Measurements from ENCODE around the gene NINL. TPM values are rescaled to one million over a fixed set of nuclear protein-coding genes. Genes with fewer than 3 reads are reported as not detected.

Gene NINL
- total RNA-seq, 1 experiment from 2014 or later: 7.2 TPM

DNA sequence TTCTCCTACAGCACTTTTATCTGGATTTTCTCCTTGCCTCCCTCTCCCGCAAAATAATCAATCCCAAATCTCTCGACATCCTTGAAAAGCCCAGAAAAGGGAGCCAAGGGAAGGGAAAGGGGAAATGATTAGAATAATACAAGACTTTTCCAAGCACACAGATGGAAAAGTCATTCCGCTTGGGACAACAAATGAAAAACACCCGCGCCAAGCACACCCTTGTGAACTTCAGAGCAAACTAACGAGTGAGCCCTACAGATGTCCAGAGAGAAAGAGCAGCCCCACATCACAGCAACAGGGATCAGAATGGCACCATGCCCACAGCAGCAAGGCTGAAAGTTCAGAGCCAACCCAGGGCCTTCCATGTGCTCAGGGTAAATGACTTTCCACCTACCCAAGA is 49.6 kb downstream of the NINL start:
- H3K4me2 ChIP-seq (ENCODE audit: low read length): no peak overlapping the region
- no peak overlapping the region for H3K9ac ChIP-seq (ENCODE audit: low read length)
- H3K27me3 ChIP-seq (ENCODE audit: insufficient read depth, low read length): no peaks in the 10 kb centered on the region
- TF ChIP-seq, protein P1, sequence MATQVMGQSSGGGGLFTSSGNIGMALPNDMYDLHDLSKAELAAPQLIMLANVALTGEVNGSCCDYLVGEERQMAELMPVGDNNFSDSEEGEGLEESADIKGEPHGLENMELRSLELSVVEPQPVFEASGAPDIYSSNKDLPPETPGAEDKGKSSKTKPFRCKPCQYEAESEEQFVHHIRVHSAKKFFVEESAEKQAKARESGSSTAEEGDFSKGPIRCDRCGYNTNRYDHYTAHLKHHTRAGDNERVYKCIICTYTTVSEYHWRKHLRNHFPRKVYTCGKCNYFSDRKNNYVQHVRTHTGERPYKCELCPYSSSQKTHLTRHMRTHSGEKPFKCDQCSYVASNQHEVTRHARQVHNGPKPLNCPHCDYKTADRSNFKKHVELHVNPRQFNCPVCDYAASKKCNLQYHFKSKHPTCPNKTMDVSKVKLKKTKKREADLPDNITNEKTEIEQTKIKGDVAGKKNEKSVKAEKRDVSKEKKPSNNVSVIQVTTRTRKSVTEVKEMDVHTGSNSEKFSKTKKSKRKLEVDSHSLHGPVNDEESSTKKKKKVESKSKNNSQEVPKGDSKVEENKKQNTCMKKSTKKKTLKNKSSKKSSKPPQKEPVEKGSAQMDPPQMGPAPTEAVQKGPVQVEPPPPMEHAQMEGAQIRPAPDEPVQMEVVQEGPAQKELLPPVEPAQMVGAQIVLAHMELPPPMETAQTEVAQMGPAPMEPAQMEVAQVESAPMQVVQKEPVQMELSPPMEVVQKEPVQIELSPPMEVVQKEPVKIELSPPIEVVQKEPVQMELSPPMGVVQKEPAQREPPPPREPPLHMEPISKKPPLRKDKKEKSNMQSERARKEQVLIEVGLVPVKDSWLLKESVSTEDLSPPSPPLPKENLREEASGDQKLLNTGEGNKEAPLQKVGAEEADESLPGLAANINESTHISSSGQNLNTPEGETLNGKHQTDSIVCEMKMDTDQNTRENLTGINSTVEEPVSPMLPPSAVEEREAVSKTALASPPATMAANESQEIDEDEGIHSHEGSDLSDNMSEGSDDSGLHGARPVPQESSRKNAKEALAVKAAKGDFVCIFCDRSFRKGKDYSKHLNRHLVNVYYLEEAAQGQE (IDR thresholded peaks at IDR 0.05; ENCODE audit: low read depth): no peak
- TF ChIP-seq CBX3 (IDR thresholded peaks at IDR 0.05; ENCODE audit: low read depth): no peak
- TF ChIP-seq TCF7L2 (IDR thresholded peaks at IDR 0.05; ENCODE audit: borderline replicate concordance, extremely low read depth, insufficient read depth, insufficient read length): no peak
- H4K20me1 ChIP-seq (ENCODE audit: insufficient read depth): no peaks in the 10 kb centered on the region
- no peak overlapping the region for H3K4me3 ChIP-seq (replicated peaks in 1 of 2; ENCODE audit: low read depth in 1 of 2, low read length in 2 of 2)
- no peaks in the 10 kb centered on the region for H3K9me2 ChIP-seq (ENCODE audit: insufficient read depth)
- RAD21 ChIA-PET (ENCODE audit: low non-redundant PET in 1 of 2, low total read pairs in 2 of 2, uncharacterized antibody in 2 of 2, unreplicated experiment in 2 of 2): no interaction called here
- CTCF ChIA-PET: no interaction called here
- no peak overlapping the region for H3K27ac ChIP-seq (ENCODE audit: low read depth, low read length)
- DNase-seq (ENCODE audit: low read depth, low spot score) (no peak), ATAC-seq (no peak)
- H2AFZ ChIP-seq (ENCODE audit: low read depth, low read length, poor library complexity, severe bottlenecking): no peak overlapping the region
- no peaks in the 10 kb centered on the region for H3K79me2 ChIP-seq (ENCODE audit: insufficient read depth, low read length)
- POLR2A ChIA-PET: no interaction called here
- H3K36me3 ChIP-seq (ENCODE audit: control insufficient read depth in 1 of 2, insufficient read depth in 2 of 2, low read length in 2 of 2): no peaks in the 10 kb centered on the region
- intact Hi-C loops (cut with micrococcal nuclease): no loop called here
- H3K9me3 ChIP-seq (ENCODE audit: control insufficient read depth in 1 of 2, insufficient read depth in 1 of 2, low read depth in 1 of 2, low read length in 2 of 2): no peaks in the 10 kb centered on the region
- BruUV-seq (replicated peaks): no TSS peak
- H3K4me1 ChIP-seq (ENCODE audit: control insufficient read depth in 1 of 2, insufficient read depth in 2 of 2, low read length in 2 of 2): peaks cover 0 to 16% of the 10 kb centered on the region in 2 experiments; a peak in 2 of 4 replicates

DNA sequence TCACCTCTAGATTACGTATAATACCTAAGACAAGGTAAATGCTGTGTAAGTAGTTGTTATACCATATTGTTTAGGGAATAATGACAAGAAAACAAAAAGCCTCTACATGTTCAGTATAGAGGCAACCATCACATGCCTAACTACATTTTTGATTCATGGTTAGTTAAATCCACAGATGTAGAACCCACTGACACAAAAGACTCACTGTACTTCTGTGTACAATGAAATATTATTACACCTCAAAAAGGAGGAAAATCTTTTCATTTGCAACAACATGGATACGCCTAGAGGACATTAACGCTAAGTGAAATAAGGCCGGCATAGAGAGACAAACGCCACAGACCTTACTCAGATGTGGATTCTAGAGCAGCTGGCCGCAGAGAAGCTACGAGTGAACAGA is 50.5 kb downstream of the NINL start:
- H3K4me2 ChIP-seq (ENCODE audit: low read length): no peak overlapping the region
- no peaks in the 10 kb centered on the region for H3K36me3 ChIP-seq (ENCODE audit: control insufficient read depth in 1 of 2, insufficient read depth in 2 of 2, low read length in 2 of 2)
- H3K9me2 ChIP-seq (ENCODE audit: insufficient read depth): no peaks in the 10 kb centered on the region
- no peak overlapping the region for H3K27ac ChIP-seq (ENCODE audit: low read depth, low read length)
- H3K9me3 ChIP-seq (ENCODE audit: control insufficient read depth in 1 of 2, insufficient read depth in 1 of 2, low read depth in 1 of 2, low read length in 2 of 2): no peaks in the 10 kb centered on the region
- H3K27me3 ChIP-seq (ENCODE audit: insufficient read depth, low read length): no peaks in the 10 kb centered on the region
- DNase-seq (ENCODE audit: low read depth, low spot score) (no peak), ATAC-seq (no peak)
- H3K4me3 ChIP-seq (replicated peaks in 1 of 2; ENCODE audit: low read depth in 1 of 2, low read length in 2 of 2): no peak overlapping the region
- ChIA-PET CTCF (no interaction called here), POLR2A (no interaction called here), RAD21 (ENCODE audit: low non-redundant PET in 1 of 2, low total read pairs in 2 of 2, uncharacterized antibody in 2 of 2, unreplicated experiment in 2 of 2) (no interaction called here)
- no peaks in the 10 kb centered on the region for H3K79me2 ChIP-seq (ENCODE audit: insufficient read depth, low read length)
- no TSS peak for BruUV-seq (replicated peaks)
- H3K9ac ChIP-seq (ENCODE audit: low read length): no peak overlapping the region
- intact Hi-C loops (cut with micrococcal nuclease): no loop called here
- H3K4me1 ChIP-seq (ENCODE audit: control insufficient read depth in 1 of 2, insufficient read depth in 2 of 2, low read length in 2 of 2): peaks cover 0 to 12% of the 10 kb centered on the region in 2 experiments; a peak in 2 of 4 replicates
- H4K20me1 ChIP-seq (ENCODE audit: insufficient read depth): no peaks in the 10 kb centered on the region
- H2AFZ ChIP-seq (ENCODE audit: low read depth, low read length, poor library complexity, severe bottlenecking): no peak overlapping the region
- no peak for TF ChIP-seq POLR2AphosphoS5 (IDR thresholded peaks at IDR 0.05; ENCODE audit: low read depth, low read length)
- no peak for TF ChIP-seq ZFX (IDR thresholded peaks at IDR 0.05)
- TF ChIP-seq RAD21 (IDR thresholded peaks at IDR 0.05; ENCODE audit: low read depth): no peak
- TF ChIP-seq, protein P2, sequence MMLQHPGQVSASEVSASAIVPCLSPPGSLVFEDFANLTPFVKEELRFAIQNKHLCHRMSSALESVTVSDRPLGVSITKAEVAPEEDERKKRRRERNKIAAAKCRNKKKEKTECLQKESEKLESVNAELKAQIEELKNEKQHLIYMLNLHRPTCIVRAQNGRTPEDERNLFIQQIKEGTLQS (IDR thresholded peaks at IDR 0.05): no peak
- no peak for TF ChIP-seq EGR1 (IDR thresholded peaks at IDR 0.05; ENCODE audit: low read depth)
- TF ChIP-seq POLR2A (IDR thresholded peaks at IDR 0.05; ENCODE audit: borderline replicate concordance, extremely low read depth, insufficient read depth, insufficient read length): no peak
- TF ChIP-seq EZH2 (IDR thresholded peaks at IDR 0.05): no peak
- TF ChIP-seq, protein P1 (IDR thresholded peaks at IDR 0.05; ENCODE audit: low read depth): no peak
- TF ChIP-seq ELF1 (IDR thresholded peaks at IDR 0.05; ENCODE audit: borderline replicate concordance, low read depth): no peak
- TF ChIP-seq EZH2phosphoT487 (IDR thresholded peaks at IDR 0.05; ENCODE audit: borderline replicate concordance): no peak
- no peak for TF ChIP-seq ZNF274 (IDR thresholded peaks at IDR 0.05; ENCODE audit: low read depth, low read length)
- no peak for TF ChIP-seq YY1 (IDR thresholded peaks at IDR 0.05; ENCODE audit: extremely low read depth, insufficient replicate concordance, low read depth, low read length)
- TF ChIP-seq TCF7L2 (IDR thresholded peaks at IDR 0.05; ENCODE audit: borderline replicate concordance, extremely low read depth, insufficient read depth, insufficient read length): no peak
